Naive thymus-derived CD4-positive, alpha-beta T cell (primary cell): Measurements from ENCODE around the gene SHCBP1. TPM values are rescaled to one million over a fixed set of nuclear protein-coding genes. Genes with fewer than 3 reads are reported as not detected.
"Not testable (repeated sequence)": the region's sequence is repeated elsewhere in the genome, so short reads cannot be mapped to it uniquely, and the experiment has no call there.

Source experiments
- ATAC-seq: fragments of 150-1000 bp; cut with Tn5 transposase; 2 replicates; pipeline ENCODE4 v1.10.0; 2021; ENCODE audit warnings: mild to moderate bottlenecking, moderate library complexity
- CTCF ChIA-PET: fragments of 350-600 bp; sonication (Branson Sonifier 250); formaldehyde crosslinking; loops from one replicate; lab custom pipeline; 2021; ENCODE audit warnings: antibody characterized with exemption; lab: Charles Lee
- POLR2A ChIA-PET: fragments of 350-600 bp; sonication (Branson Sonifier 250); formaldehyde crosslinking; loops from one replicate; lab custom pipeline; 2021; ENCODE audit warnings: antibody characterized with exemption, inconsistent platforms; lab: Charles Lee
- DNase-seq, 9 donors: peaks; one replicate each; pipeline versions ENCODE4 v3.0.0 to v3.0.0-alpha.2; 2020 to 2022; ENCODE audit warnings: mixed read lengths in 1 of 9
- H3K27ac ChIP-seq: one replicate; pipeline ENCODE4 v1.7.0; 2013; ENCODE audit warnings: mild to moderate bottlenecking, low read depth, low read length, moderate library complexity
- H3K27me3 ChIP-seq, 2 donors: one replicate each; pipeline ENCODE4 v1.7.0; 2013; ENCODE audit warnings: low read length in 2 of 2, mild to moderate bottlenecking in 2 of 2, moderate library complexity in 2 of 2; ENCODE audit not compliant: control insufficient read depth in 2 of 2, insufficient read depth in 2 of 2
- H3K36me3 ChIP-seq, 3 experiments: 1 replicate in 2 of 3; 2 replicates in 1 of 3; pipeline ENCODE4 v1.7.0; 2013; ENCODE audit warnings: low read length in 3 of 3, mild to moderate bottlenecking in 3 of 3, moderate library complexity in 1 of 3; ENCODE audit not compliant: insufficient read depth in 3 of 3, control insufficient read depth in 2 of 3
- H3K4me1 ChIP-seq, 2 donors: one replicate each; pipeline ENCODE4 v1.7.0; 2013; ENCODE audit warnings: low read length in 2 of 2, mild to moderate bottlenecking in 2 of 2, moderate library complexity in 1 of 2; ENCODE audit not compliant: control insufficient read depth in 2 of 2, insufficient read depth in 2 of 2
- H3K4me3 ChIP-seq: 2 replicates; pipeline ENCODE4 v1.7.0; 2013; ENCODE audit warnings: mild to moderate bottlenecking, low read length
- H3K9me3 ChIP-seq, 3 experiments: 1 replicate in 2 of 3; 2 replicates in 1 of 3; pipeline ENCODE4 v1.7.0; 2013; ENCODE audit warnings: low read length in 3 of 3; ENCODE audit not compliant: control insufficient read depth in 2 of 3
- H3K27ac Mint-ChIP-seq, 9 donors: one replicate each; pipeline ENCODE4 v1.8.0; 2020 to 2022; ENCODE audit warnings: mixed read lengths in 9 of 9, mild to moderate bottlenecking in 8 of 9, moderate library complexity in 5 of 9, inconsistent platforms in 2 of 9
- H3K27me3 Mint-ChIP-seq, 5 donors: one replicate each; pipeline ENCODE4 v1.8.0; 2021 to 2022; ENCODE audit warnings: mixed read lengths in 5 of 5, mild to moderate bottlenecking in 1 of 5
- H3K36me3 Mint-ChIP-seq, 5 donors: one replicate each; pipeline ENCODE4 v1.8.0; 2020 to 2022; ENCODE audit warnings: mixed read lengths in 5 of 5, mild to moderate bottlenecking in 3 of 5, inconsistent platforms in 1 of 5
- H3K4me1 Mint-ChIP-seq, 7 donors: one replicate each; pipeline ENCODE4 v1.8.0; 2020 to 2022; ENCODE audit warnings: mixed read lengths in 7 of 7, mild to moderate bottlenecking in 3 of 7, inconsistent platforms in 1 of 7
- H3K4me3 Mint-ChIP-seq, 10 donors: one replicate each; pipeline ENCODE4 v1.8.0; 2020 to 2022; ENCODE audit warnings: mild to moderate bottlenecking in 10 of 10, mixed read lengths in 10 of 10, moderate library complexity in 6 of 10, inconsistent platforms in 2 of 10
- H3K9me3 Mint-ChIP-seq, 11 donors: one replicate each; pipeline ENCODE4 v1.8.0; 2020 to 2022; ENCODE audit warnings: mixed read lengths in 11 of 11, mild to moderate bottlenecking in 4 of 11, inconsistent platforms in 1 of 11, moderate library complexity in 1 of 11
- intact Hi-C, 2 donors: fragments of 100-400 bp; cut with micrococcal nuclease; formaldehyde crosslinking; loops; one replicate each; pipeline ENCODE4 v1.15.1; 2023
- polyA plus RNA-seq, 2 donors: library from polyadenylated mRNA; unstranded; fragments of 300-500 nt; fragmentation: Illumina TruSeq; gene quantifications; one replicate each; pipeline ENCODE4 v1.2.3, GENCODE V29; 2021
- total RNA-seq, 6 experiments: library from RNA in 5 of 6; stranded (reverse) in 5 of 6; gene quantifications; 1 replicate in 5 of 6; 2 replicates in 1 of 6; pipeline ENCODE4 v1.2.3 and lab custom pipeline; 2021 to 2026

Gene SHCBP1
- total and polyA plus RNA-seq, 7 experiments from 2014 or later = 0.07 to 37.8 (median 0.79) TPM; not detected in 1

GRCh38 chr16:46569231-46569735 lies 51.9 kb downstream of the SHCBP1 start:
- DNase-seq = no peak
- H3K9me3 ChIP-seq = no peaks in the 10 kb centered on the region
- no peaks in the 10 kb centered on the region for H3K36me3 Mint-ChIP-seq
- peaks cover 0 to 1% (median 0%) of the 10 kb centered on the region in 11 donors for H3K9me3 Mint-ChIP-seq
- no peak overlapping the region for H3K27ac ChIP-seq
- ATAC-seq = no peak
- H3K27me3 ChIP-seq = no peaks in the 10 kb centered on the region
- H3K27ac Mint-ChIP-seq = no peak overlapping the region
- ChIA-PET CTCF (no interaction called here), POLR2A (no interaction called here)
- H3K4me3 Mint-ChIP-seq = no peak overlapping the region
- H3K4me1 ChIP-seq = no peaks in the 10 kb centered on the region
- H3K36me3 ChIP-seq = no peaks in the 10 kb centered on the region
- no peak overlapping the region for H3K4me3 ChIP-seq
- intact Hi-C loops = no loop called here
- peaks cover 0 to 9% (median 5%) of the 10 kb centered on the region in 5 donors for H3K27me3 Mint-ChIP-seq
- H3K4me1 Mint-ChIP-seq = peaks cover 0 to 2% (median 0%) of the 10 kb centered on the region in 7 donors

GRCh38 chr16:46568472-46569230 lies 52.5 kb downstream of the SHCBP1 start:
- intact Hi-C loops = no loop called here
- peaks cover 0 to 1% (median 0%) of the 10 kb centered on the region in 11 donors for H3K9me3 Mint-ChIP-seq
- Histone ChIP-seq H3K4me3 (no peak overlapping the region), H3K4me1 (no peaks in the 10 kb centered on the region), H3K27ac (no peak overlapping the region), H3K9me3 (no peaks in the 10 kb centered on the region), H3K27me3 (no peaks in the 10 kb centered on the region), H3K36me3 (no peaks in the 10 kb centered on the region)
- H3K27me3 Mint-ChIP-seq = peaks cover 0 to 13% (median 5%) of the 10 kb centered on the region in 5 donors
- no peak overlapping the region for H3K27ac Mint-ChIP-seq
- CTCF ChIA-PET = no interaction called here
- no peak for DNase-seq
- H3K36me3 Mint-ChIP-seq = no peaks in the 10 kb centered on the region
- POLR2A ChIA-PET = no interaction called here
- no peak overlapping the region for H3K4me3 Mint-ChIP-seq
- ATAC-seq = no peak
- peaks cover 0 to 2% (median 0%) of the 10 kb centered on the region in 7 donors for H3K4me1 Mint-ChIP-seq

- H3K27me3 ChIP-seq = no peaks in the 10 kb centered on the region
- Mint-ChIP-seq H3K9me3 (no peaks in the 10 kb centered on the region), H3K36me3 (no peaks in the 10 kb centered on the region), H3K27me3 (peaks cover 0 to 20% (median 5%) of the 10 kb centered on the region in 5 donors), H3K4me3 (no peak overlapping the region), H3K4me1 (no peaks in the 10 kb centered on the region), H3K27ac (no peak overlapping the region)
- intact Hi-C loops = no loop called here
- no peaks in the 10 kb centered on the region for H3K4me1 ChIP-seq
- H3K27ac ChIP-seq = no peak overlapping the region
- POLR2A ChIA-PET = no interaction called here
- no peaks in the 10 kb centered on the region for H3K36me3 ChIP-seq
- no peaks in the 10 kb centered on the region for H3K9me3 ChIP-seq
- no peak overlapping the region for H3K4me3 ChIP-seq
- no peak for ATAC-seq
- CTCF ChIA-PET = no interaction called here
- DNase-seq = no peak
Measured at GRCh38 chr16:46562979-46563378, 58.2 kb downstream of the SHCBP1 start.

GRCh38 chr16:46558018-46558417 lies 63.2 kb downstream of the SHCBP1 start:
- no peak overlapping the region for H3K27ac Mint-ChIP-seq
- H3K36me3 Mint-ChIP-seq = no peaks in the 10 kb centered on the region
- H3K27me3 Mint-ChIP-seq = peaks cover 7 to 21% (median 15%) of the 10 kb centered on the region in 5 donors
- peaks cover 0 to 7% (median 0%) of the 10 kb centered on the region in 7 donors for H3K4me1 Mint-ChIP-seq
- intact Hi-C loops = loop anchor here in 1 of 2 donors (10.0 kb wide), 1 partner anchor 1607 kb away; no protein-coding TSS in a partner anchor
- ChIA-PET CTCF (no interaction called here), POLR2A (no interaction called here)
- no peaks in the 10 kb centered on the region for H3K4me1 ChIP-seq
- H3K27me3 ChIP-seq = no peaks in the 10 kb centered on the region
- H3K4me3 ChIP-seq = no peak overlapping the region
- no peaks in the 10 kb centered on the region for H3K36me3 ChIP-seq
- ATAC-seq (no peak), DNase-seq (no peak)
- no peaks in the 10 kb centered on the region for H3K9me3 Mint-ChIP-seq
- no peaks in the 10 kb centered on the region for H3K9me3 ChIP-seq
- no peak overlapping the region for H3K4me3 Mint-ChIP-seq
- H3K27ac ChIP-seq = no peak overlapping the region

GRCh38 chr16:46555951-46556350 lies 65.2 kb downstream of the SHCBP1 start:
- H3K27ac Mint-ChIP-seq = peak overlapping the region in 1 of 9 donors; percentile 36
- H3K4me1 Mint-ChIP-seq = peaks cover 0 to 7% (median 0%) of the 10 kb centered on the region in 7 donors
- ChIA-PET POLR2A (no interaction called here), CTCF (interaction anchor here (0.6 kb wide), 1 partner anchor 148 kb away, joined by 3 read pairs; no protein-coding TSS in a partner anchor)
- no peaks in the 10 kb centered on the region for H3K9me3 Mint-ChIP-seq
- Histone ChIP-seq H3K27ac (no peak overlapping the region), H3K4me3 (no peak overlapping the region), H3K36me3 (no peaks in the 10 kb centered on the region), H3K4me1 (no peaks in the 10 kb centered on the region), H3K9me3 (no peaks in the 10 kb centered on the region), H3K27me3 (no peaks in the 10 kb centered on the region)
- H3K36me3 Mint-ChIP-seq = no peaks in the 10 kb centered on the region
- no peak overlapping the region for H3K4me3 Mint-ChIP-seq
- intact Hi-C loops = loop anchor here in 1 of 2 donors (10.0 kb wide), 1 partner anchor 1609 kb away; no protein-coding TSS in a partner anchor
- peaks cover 9 to 18% (median 13%) of the 10 kb centered on the region in 5 donors for H3K27me3 Mint-ChIP-seq
- DNase-seq (no peak), ATAC-seq (no peak)

- peak in 7 of 9 donors; percentile 17 to 48 (median 22) for DNase-seq
- H3K4me3 ChIP-seq, H3K4me1 ChIP-seq, POLR2A ChIA-PET, H3K9me3 ChIP-seq, H3K36me3 Mint-ChIP-seq, H3K4me3 Mint-ChIP-seq, H3K4me1 Mint-ChIP-seq, ATAC-seq, H3K27me3 ChIP-seq, H3K27ac Mint-ChIP-seq, H3K9me3 Mint-ChIP-seq, H3K27ac ChIP-seq, H3K36me3 ChIP-seq: not testable (repeated sequence)
- intact Hi-C loops = loop anchor here (1.0 to 10.0 kb wide), 3 partner anchors 53 to 1610 kb away; partner anchors contain the start of genes ORC6 (in 1 of the 2) and VPS35 (in 1 of the 2)
- CTCF ChIA-PET = interaction anchor here (1.6 kb wide), 1 partner anchor 53 kb away, joined by 5 read pairs; no protein-coding TSS in a partner anchor
- H3K27me3 Mint-ChIP-seq = peaks cover 9 to 26% (median 18%) of the 10 kb centered on the region in 5 donors
Measured at GRCh38 chr16:46554435-46554834, 66.7 kb downstream of the SHCBP1 start.
